Measurements from ENCODE around the gene SMURF1.

SMURF1 gene

GRCh38 chr7:99021941-99022560 lies 121.9 kb downstream of the SMURF1 start:
- no peak for DNase-seq

- DNase-seq, result no peak
Measured at GRCh38 chr7:99020413-99020715, 123.5 kb downstream of the SMURF1 start.

GRCh38 chr7:99019523-99020412 lies 124.1 kb downstream of the SMURF1 start:
- no peak for DNase-seq

- DNase-seq, result no peak
Measured at GRCh38 chr7:99016196-99016595, 127.7 kb downstream of the SMURF1 start.

- DNase-seq, result no peak
Measured at GRCh38 chr7:99014113-99014985, 129.6 kb downstream of the SMURF1 start.

GRCh38 chr7:99013266-99014112 lies 130.4 kb downstream of the SMURF1 start:
- DNase-seq, result no peak

- no peak for DNase-seq
Measured at GRCh38 chr7:99012722-99013121, 131.2 kb downstream of the SMURF1 start.

- DNase-seq, result no peak
Measured at GRCh38 chr7:99011706-99012404, 132.1 kb downstream of the SMURF1 start.

- no peak for DNase-seq
Measured at GRCh38 chr7:99011341-99011705, 132.6 kb downstream of the SMURF1 start.

GRCh38 chr7:99010281-99010680 lies 133.6 kb downstream of the SMURF1 start:
- DNase-seq, result no peak

- no peak for DNase-seq
Measured at GRCh38 chr7:99008921-99009530, 134.9 kb downstream of the SMURF1 start.

GRCh38 chr7:99008181-99008631 lies 135.7 kb downstream of the SMURF1 start:
- no peak for DNase-seq

GRCh38 chr7:99006739-99007424 lies 137.0 kb downstream of the SMURF1 start:
- DNase-seq, result no peak

- no peak for DNase-seq
Measured at GRCh38 chr7:99005776-99006175, 138.1 kb downstream of the SMURF1 start.

GRCh38 chr7:99004781-99005500 lies 139.0 kb downstream of the SMURF1 start:
- no peak for DNase-seq

- DNase-seq, result no peak
Measured at GRCh38 chr7:99004216-99004615, 139.7 kb downstream of the SMURF1 start.

- DNase-seq, result no peak
Measured at GRCh38 chr7:99003419-99003818, 140.5 kb downstream of the SMURF1 start.

GRCh38 chr7:99002827-99003212 lies 141.1 kb downstream of the SMURF1 start:
- no peak for DNase-seq

GRCh38 chr7:99002148-99002826 lies 141.6 kb downstream of the SMURF1 start:
- no peak for DNase-seq

All from NCI-H510A treated with DMSO at 0.1 percent for 48 hours (cell line).